Esophagus (tissue), 2 donors: ENCODE data around the gene ITCH. TPM values are rescaled to one million over a fixed set of nuclear protein-coding genes. Genes with fewer than 3 reads are reported as not detected.
"Not testable (repeated sequence)": the region's sequence is repeated elsewhere in the genome, so short reads cannot be mapped to it uniquely, and the experiment has no call there.

Experiments used
- H3K27ac ChIP-seq, 2 donors: one replicate each; pipeline ENCODE4 v1.5.1; 2013; ENCODE audit warnings: low read depth in 2 of 2, mild to moderate bottlenecking in 2 of 2, inconsistent platforms in 1 of 2, low read length in 1 of 2, moderate library complexity in 1 of 2
- H3K27me3 ChIP-seq, 2 donors: one replicate each; pipeline ENCODE4 v1.6.1; 2013; ENCODE audit warnings: low read length in 2 of 2, control low read depth in 1 of 2, mild to moderate bottlenecking in 1 of 2; ENCODE audit not compliant: insufficient read depth in 2 of 2, control insufficient read depth in 1 of 2
- H3K36me3 ChIP-seq, 2 donors: one replicate each; pipeline ENCODE4 v1.6.1; 2013; ENCODE audit warnings: low read length in 1 of 2; ENCODE audit not compliant: control insufficient read depth in 2 of 2, insufficient read depth in 2 of 2
- H3K4me1 ChIP-seq, 2 donors: one replicate each; pipeline ENCODE4 v1.6.1; 2013; ENCODE audit warnings: low read length in 1 of 2; ENCODE audit not compliant: control insufficient read depth in 2 of 2, insufficient read depth in 2 of 2
- H3K4me3 ChIP-seq, 2 donors: one replicate each; pipeline ENCODE4 v1.5.1; 2013; ENCODE audit warnings: low read length in 2 of 2, mild to moderate bottlenecking in 2 of 2, low read depth in 1 of 2, moderate library complexity in 1 of 2
- H3K9me3 ChIP-seq, 2 donors: one replicate each; pipeline ENCODE4 v1.6.1; 2013; ENCODE audit warnings: mild to moderate bottlenecking in 2 of 2, low read depth in 1 of 2, low read length in 1 of 2, moderate library complexity in 1 of 2; ENCODE audit not compliant: control insufficient read depth in 2 of 2, insufficient read depth in 1 of 2
- WGBS, 2 donors: extraction: QIAGEN DNeasy Blood & Tissue Kit; methylation state at CpG; one replicate each; pipeline ENCODE4 v1.1.7; 2013; 5-methylcytosine and 5-hydroxymethylcytosine counted together
- polyA plus RNA-seq, 2 donors: library from polyadenylated mRNA; stranded (reverse); fragments of 200-250 nt; gene quantifications; one replicate each; pipeline ENCODE4 v1.2.3, GENCODE V29; 2013
- donor health status: healthy with polysubstance abuse.
- donor health status: Bipolar disorder and iron deficiency.

ITCH gene
- polyA plus RNA-seq, 2 donors = 19.3 to 19.7 TPM

GRCh38 chr20:34421766-34422466, 58.8 kb downstream of the ITCH start:
- no peak overlapping the region for H3K4me3 ChIP-seq
- WGBS, 2 donors = 97 to 100% methylated on average over 2 of the region's 2 CpGs
- H3K27ac ChIP-seq = no peak overlapping the region
- H3K36me3 ChIP-seq = peaks cover 8 to 10% of the 10 kb centered on the region in 2 donors
- H3K4me1 ChIP-seq = no peaks in the 10 kb centered on the region
- no peaks in the 10 kb centered on the region for H3K27me3 ChIP-seq
- H3K9me3 ChIP-seq = no peaks in the 10 kb centered on the region

DNA sequence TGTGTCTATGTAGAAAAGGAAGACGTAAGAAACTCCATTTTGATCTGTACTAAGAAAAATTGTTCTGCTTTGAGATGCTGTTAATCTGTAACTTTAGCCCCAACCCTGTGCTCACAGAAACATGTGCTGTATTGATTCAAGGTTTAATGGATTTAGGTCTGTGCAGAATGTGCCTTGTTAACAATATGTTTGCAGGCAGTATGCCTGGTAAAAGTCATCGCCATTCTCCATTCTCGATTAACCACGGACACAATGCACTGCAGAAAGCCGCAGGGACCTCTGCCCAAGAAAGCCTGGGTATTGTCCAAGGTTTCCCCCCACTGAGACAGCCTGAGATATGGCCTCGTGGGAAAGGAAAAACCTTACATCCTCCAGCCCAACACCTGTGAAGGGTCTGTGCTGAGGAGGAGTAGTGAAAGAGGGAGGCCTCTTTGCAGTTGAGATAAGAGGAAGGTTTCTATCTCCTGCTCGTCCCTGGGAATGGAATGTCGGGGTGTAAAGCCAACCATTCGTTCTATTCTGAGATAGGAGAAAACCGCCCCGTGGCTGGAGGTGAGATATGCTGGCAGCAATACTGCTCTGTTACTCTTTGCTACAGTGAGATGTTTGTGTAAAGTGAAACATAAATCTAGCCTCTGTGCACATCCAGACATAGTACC, 62.1 kb downstream of the ITCH start:
- not testable (repeated sequence) for H3K4me3 ChIP-seq, H3K4me1 ChIP-seq, H3K9me3 ChIP-seq, H3K27me3 ChIP-seq, H3K27ac ChIP-seq
- H3K36me3 ChIP-seq = peaks cover 2 to 10% of the 10 kb centered on the region in 2 donors
- 75 to 80% methylated on average over 11 of the region's 11 CpGs for WGBS, 2 donors

- 77 to 84% methylated on average over 2 of the region's 2 CpGs for WGBS, 2 donors
- Histone ChIP-seq H3K36me3 (peaks cover under 1 to 9% of the 10 kb centered on the region in 2 donors), H3K27me3 (no peaks in the 10 kb centered on the region), H3K4me3 (no peak overlapping the region), H3K4me1 (no peaks in the 10 kb centered on the region), H3K9me3 (no peaks in the 10 kb centered on the region), H3K27ac (no peak overlapping the region)
Observed at GRCh38 chr20:34426026-34426425, 63.0 kb downstream of the ITCH start.

DNA sequence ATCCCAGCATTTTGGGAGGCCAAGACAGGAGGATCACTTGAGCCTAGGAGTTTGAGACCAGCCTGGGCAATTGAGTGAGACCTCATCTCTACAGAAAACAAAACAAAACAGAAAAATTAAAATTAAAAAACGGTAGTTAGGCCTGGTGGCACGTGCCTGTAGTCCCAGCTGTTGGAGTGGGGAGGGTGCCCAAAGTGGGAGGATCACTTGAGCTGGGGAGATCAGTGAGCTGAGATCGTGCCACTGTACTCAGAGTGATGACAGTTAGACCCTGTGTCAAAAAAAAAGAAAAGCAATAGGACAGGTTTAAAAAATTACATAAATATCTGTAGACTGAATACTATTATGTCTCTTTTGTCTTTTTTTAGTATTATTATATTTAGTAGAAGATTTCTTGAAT, 64.3 kb downstream of the ITCH start:
- H3K27ac ChIP-seq = no peak overlapping the region
- no peaks in the 10 kb centered on the region for H3K27me3 ChIP-seq
- 60 to 63% methylated on average over 3 of the region's 3 CpGs for WGBS, 2 donors
- no peak overlapping the region for H3K4me3 ChIP-seq
- H3K9me3 ChIP-seq = no peaks in the 10 kb centered on the region
- no peaks in the 10 kb centered on the region for H3K4me1 ChIP-seq
- peaks cover 0 to 4% of the 10 kb centered on the region in 2 donors for H3K36me3 ChIP-seq

- Histone ChIP-seq H3K4me3 (no peak overlapping the region), H3K4me1 (no peaks in the 10 kb centered on the region), H3K27ac (no peak overlapping the region), H3K36me3 (peaks cover 0 to 4% of the 10 kb centered on the region in 2 donors), H3K9me3 (no peaks in the 10 kb centered on the region), H3K27me3 (no peaks in the 10 kb centered on the region)
Observed at GRCh38 chr20:34427784-34428183, 64.7 kb downstream of the ITCH start.

DNA sequence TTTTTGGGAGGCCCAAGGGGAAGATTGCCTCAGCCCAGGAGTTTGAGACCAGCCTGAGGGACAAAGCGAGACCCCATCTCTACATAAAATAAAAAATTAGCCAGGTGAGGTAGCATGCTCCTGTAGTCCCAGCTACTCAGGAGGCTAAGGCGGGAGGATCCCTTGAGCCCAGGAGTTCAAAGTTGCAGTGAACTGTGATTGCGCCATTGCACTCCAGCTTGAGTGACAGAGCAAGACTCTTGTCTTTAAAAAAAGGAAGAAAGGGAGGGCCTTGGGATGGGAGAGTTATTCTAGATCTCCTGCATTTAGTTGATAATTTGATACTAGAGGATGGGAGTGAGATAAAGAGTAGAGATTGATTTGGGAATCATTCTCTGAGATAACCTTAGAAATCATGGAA, 68.1 kb downstream of the ITCH start:
- H3K4me1 ChIP-seq = no peaks in the 10 kb centered on the region
- no peaks in the 10 kb centered on the region for H3K27me3 ChIP-seq
- 92 to 98% methylated on average over 3 of the region's 3 CpGs for WGBS, 2 donors
- H3K36me3 ChIP-seq = peaks cover 0 to under 1% of the 10 kb centered on the region in 2 donors
- no peak overlapping the region for H3K27ac ChIP-seq
- no peaks in the 10 kb centered on the region for H3K9me3 ChIP-seq
- H3K4me3 ChIP-seq = no peak overlapping the region

- not testable (repeated sequence) for H3K4me1 ChIP-seq, H3K36me3 ChIP-seq, H3K27me3 ChIP-seq, H3K27ac ChIP-seq, H3K4me3 ChIP-seq, H3K9me3 ChIP-seq
- 96 to 97% methylated on average over 6 of the region's 6 CpGs for WGBS, 2 donors
Observed at GRCh38 chr20:34432663-34433062, 69.6 kb downstream of the ITCH start.

DNA sequence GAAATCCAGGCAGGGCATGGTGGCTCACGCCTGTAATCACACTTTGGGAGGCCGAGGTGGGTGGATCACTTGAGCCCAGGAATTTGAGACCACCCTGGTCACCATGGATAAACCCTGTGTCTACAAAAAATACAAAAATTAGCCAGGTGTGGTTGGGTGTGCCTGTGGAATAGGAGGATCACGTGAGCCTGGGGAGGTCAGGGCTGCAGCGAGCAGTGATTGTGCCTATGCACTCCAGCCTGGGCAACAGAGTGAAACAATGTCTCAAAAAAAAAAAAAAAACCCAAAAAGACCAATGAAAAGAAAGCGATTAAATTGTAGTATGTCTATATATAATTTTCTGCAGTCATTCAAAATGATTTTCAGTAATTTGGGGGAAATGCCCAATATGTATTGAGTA, 70.3 kb downstream of the ITCH start:
- no peaks in the 10 kb centered on the region for H3K9me3 ChIP-seq
- H3K27ac ChIP-seq = no peak overlapping the region
- 98 to 100% methylated on average over 5 of the region's 5 CpGs for WGBS, 2 donors
- peaks cover 0 to 6% of the 10 kb centered on the region in 2 donors for H3K36me3 ChIP-seq
- no peaks in the 10 kb centered on the region for H3K4me1 ChIP-seq
- no peak overlapping the region for H3K4me3 ChIP-seq
- H3K27me3 ChIP-seq = no peaks in the 10 kb centered on the region

DNA sequence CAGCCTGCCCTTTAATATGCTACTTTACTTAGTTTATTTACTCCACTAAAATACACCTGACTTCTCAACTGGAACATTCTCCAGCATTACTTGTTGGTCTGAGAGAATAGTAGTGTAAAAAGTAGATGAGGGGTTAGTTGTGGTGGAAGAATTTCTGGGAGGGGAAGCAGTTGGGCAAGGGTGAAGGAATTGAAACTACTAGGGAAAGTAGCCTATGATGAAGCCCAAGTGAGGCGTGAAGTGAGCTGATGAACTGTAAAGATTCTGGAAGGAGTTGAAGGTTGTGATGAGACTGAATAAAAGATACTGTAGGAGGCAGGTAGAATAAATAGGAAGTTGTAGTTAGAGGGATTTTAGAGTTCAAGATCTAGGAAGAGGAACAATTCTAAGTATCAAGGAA, 72.5 kb downstream of the ITCH start:
- Histone ChIP-seq H3K36me3 (peaks cover 2 to 9% of the 10 kb centered on the region in 2 donors), H3K4me3 (no peak overlapping the region), H3K27ac (no peak overlapping the region), H3K4me1 (no peaks in the 10 kb centered on the region), H3K27me3 (no peaks in the 10 kb centered on the region), H3K9me3 (no peaks in the 10 kb centered on the region)
- WGBS, 2 donors = 89 to 97% methylated on average over 1 of the region's 1 CpG
